SJSA1 (cell line): ENCODE measurements around the gene RPS26. TPM values are rescaled to one million over a fixed set of nuclear protein-coding genes. Genes with fewer than 3 reads are reported as not detected.
"Not testable (repeated sequence)": the region's sequence is repeated elsewhere in the genome, so short reads cannot be mapped to it uniquely, and the experiment has no call there.

ENCODE experiments used
- DNase-seq, 2 experiments: peaks; one replicate each; pipeline ENCODE4 v3.0.0-alpha.2; 2015 to 2020; ENCODE audit warnings: low spot score in 2 of 2, low read depth in 1 of 2
- H3K27ac ChIP-seq: fragments of 250-450 bp; sonication (Bioruptor Pico); 2 replicates; pipeline ENCODE4 v1.5.1; 2020; ENCODE audit warnings: mild to moderate bottlenecking, moderate library complexity
- H3K27me3 ChIP-seq: fragments of 250-450 bp; sonication (Bioruptor Pico); replicated peaks from 2 replicates; pipeline ENCODE4 v1.5.1; 2020; ENCODE audit warnings: mild to moderate bottlenecking, moderate library complexity
- H3K36me3 ChIP-seq: fragments of 250-450 bp; sonication (Bioruptor Pico); 2 replicates; pipeline ENCODE4 v1.5.1; 2020; ENCODE audit warnings: mild to moderate bottlenecking
- H3K4me1 ChIP-seq: fragments of 250-450 bp; sonication (Bioruptor Pico); replicated peaks from 2 replicates; pipeline ENCODE4 v1.6.1; 2021; ENCODE audit warnings: mild to moderate bottlenecking
- H3K4me3 ChIP-seq: fragments of 250-450 bp; sonication (Bioruptor Pico); 2 replicates; pipeline ENCODE4 v1.5.1; 2020; ENCODE audit warnings: mild to moderate bottlenecking
- H3K9me3 ChIP-seq: fragments of 250-450 bp; sonication (Bioruptor Pico); replicated peaks from 2 replicates; pipeline ENCODE4 v1.5.1; 2020; ENCODE audit warnings: mild to moderate bottlenecking
- total RNA-seq: library from RNA; depleted of rRNA; stranded (reverse); fragments of >200 nt; shearing (Covaris generic); gene quantifications from 2 replicates; pipeline ENCODE4 v1.2.3, GENCODE V29; 2014; rRNA removed

RPS26 gene
- 622 and 1,406 TPM in 2 replicates for total RNA-seq

DNA sequence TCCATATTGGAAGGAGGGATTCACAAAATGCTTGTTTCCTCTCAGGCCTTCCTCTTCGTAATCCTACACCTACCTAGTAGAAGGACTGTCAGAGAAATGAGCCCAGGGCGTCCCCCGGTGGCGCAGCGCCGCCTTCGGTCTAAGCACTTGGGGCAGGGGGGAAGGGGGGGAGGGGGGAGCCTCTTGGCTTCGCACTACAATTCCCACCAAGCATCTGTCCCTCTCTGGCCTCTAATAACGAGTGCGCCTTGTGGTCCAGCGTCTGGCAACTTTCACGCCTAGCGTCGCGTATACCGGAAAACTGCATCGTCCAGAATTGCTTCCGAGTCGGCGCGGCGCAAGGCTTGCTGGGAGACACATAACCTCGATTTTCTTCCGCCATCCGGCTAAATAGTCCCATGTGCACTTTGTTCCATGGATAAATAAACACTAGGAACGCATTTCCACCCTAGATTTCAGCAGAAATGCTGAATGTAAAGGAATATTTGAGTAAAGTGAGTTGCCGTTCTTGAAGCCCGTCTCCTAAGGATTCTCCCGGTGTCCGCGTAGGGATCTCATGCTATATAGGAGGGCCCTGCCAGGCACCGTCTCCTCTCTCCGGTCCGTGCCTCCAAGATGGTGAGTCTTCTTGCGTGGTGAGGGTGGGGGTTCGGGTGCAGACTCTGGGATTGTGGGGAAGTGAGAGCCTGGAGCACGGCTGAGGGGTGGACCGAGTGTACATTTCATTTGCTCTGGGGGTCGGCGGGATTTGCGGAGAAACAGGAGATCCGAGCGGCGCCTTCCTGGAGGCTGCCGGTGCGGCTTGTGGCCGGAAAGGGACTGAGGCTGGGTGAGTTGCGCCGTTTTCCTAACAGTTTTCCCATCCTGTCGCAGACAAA is at the start of gene RPS26:
Gene RPS26, plus strand, starts transcription at position 367 of the 878 bp plus-strand sequence. Its CDS starts 249 bp downstream, at position 616.
- H3K4me1 ChIP-seq: peaks cover 16% of the 10 kb centered on the region
- peak within 1 kb of the TSS; percentile 95 for H3K27ac ChIP-seq
- H3K36me3 ChIP-seq: peaks cover 45% of the 10 kb centered on the region
- no peaks in the 10 kb centered on the region for H3K9me3 ChIP-seq
- peak within 1 kb of the TSS; percentile 57 for H3K4me3 ChIP-seq
- no peaks in the 10 kb centered on the region for H3K27me3 ChIP-seq
- peak; percentile 98 to 99 for DNase-seq

DNA sequence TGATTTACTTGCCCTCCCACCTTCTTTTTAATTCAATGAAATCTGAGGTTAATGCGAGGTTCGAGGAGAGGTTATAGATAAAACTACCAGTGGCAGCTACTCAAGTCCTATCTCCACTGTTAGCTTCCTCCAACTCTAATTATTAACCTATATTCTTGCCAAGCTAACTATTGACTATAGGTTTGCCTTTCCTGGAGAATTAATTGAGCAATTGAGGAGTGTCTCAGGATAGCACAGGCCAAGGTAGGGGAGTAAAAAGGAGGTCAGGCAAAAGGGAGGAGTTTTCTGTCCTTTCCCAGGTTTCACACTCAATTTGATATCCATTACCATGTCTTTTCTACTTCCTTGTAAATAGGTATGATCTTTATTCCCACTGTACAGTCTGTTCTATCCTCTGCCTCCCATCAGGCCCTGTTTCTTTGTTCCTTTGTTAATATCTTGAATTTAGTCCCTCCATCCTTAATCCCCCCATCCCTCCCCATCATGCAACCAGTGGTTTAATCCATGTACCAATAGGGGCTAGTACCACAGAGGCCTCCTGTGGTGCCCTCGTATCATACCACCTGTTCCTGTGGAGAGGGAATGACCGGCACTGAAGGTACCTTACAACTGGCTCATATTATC is 48.4 kb upstream of the RPS26 start:
- H3K27me3 ChIP-seq: no peaks in the 10 kb centered on the region
- H3K4me1 ChIP-seq: 0 out of 2 replicates have a peak, but pooled peaks cover 4% of the 10 kb centered on the region
- DNase-seq: no peak
- no peaks in the 10 kb centered on the region for H3K9me3 ChIP-seq
- peaks cover 49% of the 10 kb centered on the region for H3K36me3 ChIP-seq
- H3K27ac ChIP-seq: no peak overlapping the region
- no peak overlapping the region for H3K4me3 ChIP-seq

DNA sequence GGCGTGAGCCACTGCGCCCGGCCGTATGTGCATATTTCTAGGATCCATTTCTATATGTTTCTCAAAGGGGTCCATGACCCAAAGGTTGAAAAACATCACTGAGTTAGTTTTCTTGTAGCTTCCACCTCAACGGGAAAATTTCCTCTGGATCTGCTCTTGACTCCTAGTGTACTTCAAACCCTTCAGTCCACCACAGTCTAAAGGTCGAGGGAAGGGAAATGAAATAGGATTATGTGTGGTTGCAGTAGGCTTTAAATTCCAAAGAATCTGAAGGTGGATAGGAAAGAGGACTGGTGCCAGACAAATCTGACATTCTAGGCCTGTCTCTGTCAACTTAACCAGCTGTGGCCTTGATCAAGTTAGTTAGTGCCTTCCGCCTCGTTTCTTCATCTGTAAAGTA is 46.4 kb upstream of the RPS26 start:
- Histone ChIP-seq H3K4me3 (no peak overlapping the region), H3K4me1 (0 out of 2 replicates have a peak, but pooled peaks cover 4% of the 10 kb centered on the region), H3K27me3 (no peaks in the 10 kb centered on the region), H3K9me3 (no peaks in the 10 kb centered on the region), H3K27ac (no peak overlapping the region), H3K36me3 (peaks cover 35% of the 10 kb centered on the region)
- no peak for DNase-seq

DNA sequence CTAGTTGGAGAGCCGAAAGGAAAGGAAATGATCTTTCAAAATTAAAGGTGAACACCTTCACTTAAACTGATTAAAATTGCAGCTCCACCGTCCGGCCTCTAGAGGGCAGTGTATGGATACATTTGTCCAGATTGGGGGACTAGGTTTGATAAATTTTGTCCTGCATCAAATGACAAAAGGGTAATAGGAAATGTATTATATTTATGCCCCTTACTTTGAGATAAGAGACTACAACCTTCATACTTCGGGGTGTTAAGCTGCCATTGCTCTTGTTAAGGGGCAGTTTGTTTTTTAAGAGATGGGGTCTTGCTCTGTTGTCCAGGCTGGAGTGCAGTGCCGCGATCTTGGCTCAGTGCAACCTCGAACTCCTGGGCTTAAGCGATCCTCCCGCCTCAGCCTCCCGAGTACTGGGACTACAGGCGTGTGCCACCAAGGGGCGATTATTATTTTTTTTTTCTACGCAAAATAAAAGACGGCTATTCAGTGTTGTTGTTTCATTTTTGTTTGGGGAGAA is 45.5 kb upstream of the RPS26 start:
- no peaks in the 10 kb centered on the region for H3K27me3 ChIP-seq
- no peaks in the 10 kb centered on the region for H3K9me3 ChIP-seq
- no peak overlapping the region for H3K27ac ChIP-seq
- 0 out of 2 replicates have a peak, but pooled peaks cover 4% of the 10 kb centered on the region for H3K4me1 ChIP-seq
- H3K36me3 ChIP-seq: peaks cover 26% of the 10 kb centered on the region
- DNase-seq: peak; percentile 53 to 66
- peak overlapping the region; percentile 46 for H3K4me3 ChIP-seq

DNA sequence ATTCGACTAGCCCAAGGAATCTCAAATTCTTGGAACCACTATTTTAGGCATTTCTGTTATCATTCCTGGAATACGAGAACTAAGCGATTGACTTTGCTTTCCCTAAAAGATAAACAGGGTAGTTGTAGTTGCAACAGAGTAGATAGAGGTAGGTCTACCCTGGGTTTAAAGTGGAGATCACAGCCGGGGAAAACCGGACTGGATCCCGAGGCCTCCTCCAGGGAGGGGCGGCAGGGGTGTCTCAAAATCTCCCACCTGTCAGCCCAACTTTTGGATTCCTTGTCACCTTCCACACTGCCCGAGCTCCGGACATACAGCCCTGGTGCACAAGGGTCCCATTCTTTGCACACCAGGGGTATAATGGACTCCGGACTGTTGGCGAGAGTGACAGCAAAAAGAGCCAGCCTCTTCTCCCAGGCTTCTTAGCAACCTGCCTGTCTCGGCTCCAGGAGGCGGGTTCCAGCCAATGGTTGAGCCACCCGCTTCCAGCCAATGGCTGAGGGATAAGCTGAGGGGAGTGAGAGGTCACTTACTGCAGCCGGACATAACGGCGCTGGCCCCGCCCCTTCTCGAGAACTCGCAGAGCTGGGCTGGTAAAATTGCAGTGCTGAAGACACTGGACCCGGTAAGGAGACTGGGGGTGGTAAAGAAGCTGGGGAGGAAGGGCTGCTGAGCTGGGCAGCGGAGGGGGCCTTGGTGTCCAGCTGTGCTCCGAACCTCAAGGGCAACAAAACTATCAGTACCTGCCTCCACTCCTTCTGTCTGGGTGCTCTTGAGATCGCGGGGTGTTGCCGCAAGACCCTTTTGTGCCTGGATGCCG is 44.8 kb upstream of the RPS26 start, which contains the start of gene SUOX:
Gene SUOX, plus strand, starts transcription at position 562 of the 820 bp plus-strand sequence. CDS start 4,946 bp downstream, outside the sequence.
- Histone ChIP-seq H3K9me3 (no peaks in the 10 kb centered on the region), H3K27me3 (no peaks in the 10 kb centered on the region), H3K4me3 (peak within 1 kb of the TSS; percentile 46), H3K36me3 (peaks cover 19% of the 10 kb centered on the region), H3K27ac (no peak within 1 kb of the TSS), H3K4me1 (0 out of 2 replicates have a peak, but pooled peaks cover 4% of the 10 kb centered on the region)
- peak; percentile 90 to 96 for DNase-seq

DNA sequence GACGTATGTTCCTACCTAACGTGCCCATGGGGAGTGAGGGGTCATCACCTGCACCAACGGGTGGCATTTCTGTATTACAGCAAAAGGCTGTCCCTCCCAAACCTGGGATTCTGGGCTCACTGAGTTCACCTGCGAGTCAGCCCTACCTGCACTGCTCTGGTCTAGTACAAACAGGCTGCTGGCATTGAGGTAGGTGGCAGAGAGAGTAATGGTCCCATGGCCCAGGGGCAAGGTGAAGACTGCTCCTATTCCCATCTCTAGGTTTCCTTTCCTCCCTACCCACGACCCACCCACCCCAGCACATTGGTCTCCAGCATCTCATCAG is 44.2 kb upstream of the RPS26 start:
- H3K27me3 ChIP-seq: no peaks in the 10 kb centered on the region
- H3K36me3 ChIP-seq: peaks cover 16% of the 10 kb centered on the region
- H3K9me3 ChIP-seq: no peaks in the 10 kb centered on the region
- H3K4me1 ChIP-seq: 0 out of 2 replicates have a peak, but pooled peaks cover 4% of the 10 kb centered on the region
- H3K27ac ChIP-seq: no peak overlapping the region
- DNase-seq: no peak
- peak overlapping the region; percentile 46 for H3K4me3 ChIP-seq

DNA sequence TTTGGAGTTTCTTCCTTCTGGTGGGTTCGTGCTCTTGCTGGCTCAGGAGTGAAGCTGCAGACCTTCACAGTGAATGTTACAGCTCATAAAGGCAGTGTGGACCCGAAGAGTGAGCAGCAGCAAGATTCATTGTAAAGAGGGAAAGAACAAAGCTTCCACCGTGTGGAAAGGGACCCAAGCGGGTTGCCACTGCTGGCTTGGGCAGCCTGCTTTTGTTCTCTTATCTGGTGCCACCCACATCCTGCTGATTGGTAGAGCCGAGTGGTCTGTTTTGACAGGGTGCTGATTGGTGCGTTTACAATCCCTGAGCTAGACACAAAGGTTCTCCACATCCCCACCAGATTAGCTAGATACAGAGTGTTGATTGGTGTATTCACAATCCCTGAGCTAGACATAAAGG is 42.2 kb upstream of the RPS26 start:
- H3K36me3 ChIP-seq, H3K27ac ChIP-seq, H3K4me3 ChIP-seq, H3K9me3 ChIP-seq, DNase-seq, H3K27me3 ChIP-seq, H3K4me1 ChIP-seq: not testable (repeated sequence)

DNA sequence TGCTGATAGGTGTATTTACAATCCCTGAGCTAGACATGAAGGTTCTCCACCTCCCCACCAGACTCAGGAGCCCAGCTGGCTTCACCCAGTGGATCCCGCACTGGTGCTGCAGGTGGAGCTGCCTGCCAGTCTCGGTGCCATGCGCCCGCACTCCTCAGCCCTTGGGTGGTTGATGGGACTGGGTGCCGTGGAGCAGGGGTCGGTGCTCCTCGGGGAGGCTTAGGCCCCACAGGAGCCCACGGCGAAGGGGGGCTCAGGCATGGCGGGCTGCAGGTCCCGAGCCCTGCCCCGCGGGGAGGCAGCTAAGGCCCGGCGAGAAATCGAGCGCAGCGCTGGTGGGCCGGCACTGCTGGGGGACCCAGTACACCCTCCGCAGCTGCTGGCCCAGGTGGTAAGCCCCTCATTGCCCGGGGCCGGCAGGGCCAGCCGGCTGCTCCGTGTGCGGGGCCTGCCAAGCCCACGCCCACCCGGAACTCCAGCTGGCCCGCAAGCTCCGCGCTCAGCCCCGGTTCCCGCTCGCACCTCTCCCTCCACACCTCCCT is 41.6 kb upstream of the RPS26 start:
- not testable (repeated sequence) for H3K36me3 ChIP-seq, H3K27ac ChIP-seq, H3K4me3 ChIP-seq, H3K4me1 ChIP-seq, H3K9me3 ChIP-seq, H3K27me3 ChIP-seq, DNase-seq

DNA sequence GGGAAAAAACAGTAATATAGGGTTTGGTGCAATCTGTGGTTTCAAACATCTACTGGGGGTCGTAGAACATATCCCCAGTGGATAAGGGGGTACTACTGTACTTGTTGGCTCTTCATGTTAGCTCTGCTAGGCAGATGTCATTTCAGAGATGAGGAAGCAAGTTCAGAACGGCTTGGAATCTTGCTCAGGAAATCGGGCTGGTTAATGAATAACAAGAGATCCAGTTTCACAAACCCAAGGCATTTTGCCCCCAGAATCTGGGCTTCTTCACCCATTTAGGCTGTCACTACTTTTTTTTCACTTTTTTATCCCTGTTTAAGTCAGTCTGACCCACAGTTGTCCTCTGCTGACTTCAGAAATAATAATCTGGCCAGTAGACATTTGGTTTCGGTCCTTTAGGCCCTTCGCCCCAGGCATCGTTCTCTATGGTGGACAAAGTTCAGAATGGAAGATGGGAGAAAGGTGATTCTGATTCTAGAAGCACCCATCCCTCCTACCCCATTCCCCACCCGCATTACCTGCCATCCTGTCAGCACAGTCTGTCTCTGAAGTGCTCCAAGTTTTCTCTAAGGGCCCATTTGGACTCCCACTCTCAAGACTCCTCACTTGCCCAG is 40.1 kb upstream of the RPS26 start:
- Histone ChIP-seq H3K27ac (no peak overlapping the region), H3K4me1 (no peaks in the 10 kb centered on the region), H3K36me3 (peaks cover 10% of the 10 kb centered on the region), H3K9me3 (no peaks in the 10 kb centered on the region), H3K27me3 (no peaks in the 10 kb centered on the region), H3K4me3 (no peak overlapping the region)
- DNase-seq: no peak

DNA sequence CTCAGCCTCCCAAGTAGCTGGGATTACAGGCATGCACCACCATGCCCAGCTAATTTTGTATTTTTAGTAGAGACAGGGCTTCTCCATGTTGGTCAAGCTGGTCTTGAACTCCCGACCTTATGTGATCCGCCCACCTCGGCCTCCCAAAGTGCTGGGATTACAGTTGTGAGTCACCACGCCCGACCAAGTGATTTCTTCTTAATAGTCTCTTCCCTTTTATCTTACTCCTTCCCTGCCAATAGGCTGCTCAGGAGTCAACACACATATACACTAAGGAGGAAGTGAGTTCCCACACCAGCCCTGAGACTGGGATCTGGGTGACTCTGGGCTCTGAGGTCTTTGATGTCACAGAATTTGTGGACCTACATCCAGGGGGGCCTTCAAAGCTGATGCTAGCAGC is 38.3 kb upstream of the RPS26 start:
- not testable (repeated sequence) for H3K36me3 ChIP-seq

DNA sequence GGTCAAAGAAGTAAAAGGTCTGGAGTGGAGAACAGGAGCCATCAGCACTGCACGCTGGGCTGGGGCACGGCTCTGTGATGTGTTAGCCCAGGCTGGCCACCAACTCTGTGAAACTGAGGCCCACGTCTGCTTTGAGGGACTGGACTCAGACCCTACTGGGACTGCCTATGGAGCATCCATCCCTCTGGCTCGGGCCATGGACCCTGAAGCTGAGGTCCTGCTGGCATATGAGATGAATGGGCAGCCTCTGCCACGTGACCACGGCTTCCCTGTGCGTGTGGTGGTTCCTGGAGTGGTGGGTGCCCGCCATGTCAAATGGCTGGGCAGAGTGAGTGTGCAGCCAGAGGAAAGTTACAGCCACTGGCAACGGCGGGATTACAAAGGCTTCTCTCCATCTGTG is 37.5 kb upstream of the RPS26 start:
- no peaks in the 10 kb centered on the region for H3K9me3 ChIP-seq
- peaks cover 10% of the 10 kb centered on the region for H3K36me3 ChIP-seq
- H3K4me3 ChIP-seq: no peak overlapping the region
- peaks cover 10% of the 10 kb centered on the region; the same call in 1 of the 2 replicates for H3K4me1 ChIP-seq
- no peaks in the 10 kb centered on the region for H3K27me3 ChIP-seq
- DNase-seq: no peak
- no peak overlapping the region for H3K27ac ChIP-seq

More for the DNA sequence above, 38.3 kb upstream of the RPS26 start:
- H3K27me3 ChIP-seq, H3K27ac ChIP-seq, H3K9me3 ChIP-seq, DNase-seq, H3K4me3 ChIP-seq, H3K4me1 ChIP-seq: not testable (repeated sequence)

DNA sequence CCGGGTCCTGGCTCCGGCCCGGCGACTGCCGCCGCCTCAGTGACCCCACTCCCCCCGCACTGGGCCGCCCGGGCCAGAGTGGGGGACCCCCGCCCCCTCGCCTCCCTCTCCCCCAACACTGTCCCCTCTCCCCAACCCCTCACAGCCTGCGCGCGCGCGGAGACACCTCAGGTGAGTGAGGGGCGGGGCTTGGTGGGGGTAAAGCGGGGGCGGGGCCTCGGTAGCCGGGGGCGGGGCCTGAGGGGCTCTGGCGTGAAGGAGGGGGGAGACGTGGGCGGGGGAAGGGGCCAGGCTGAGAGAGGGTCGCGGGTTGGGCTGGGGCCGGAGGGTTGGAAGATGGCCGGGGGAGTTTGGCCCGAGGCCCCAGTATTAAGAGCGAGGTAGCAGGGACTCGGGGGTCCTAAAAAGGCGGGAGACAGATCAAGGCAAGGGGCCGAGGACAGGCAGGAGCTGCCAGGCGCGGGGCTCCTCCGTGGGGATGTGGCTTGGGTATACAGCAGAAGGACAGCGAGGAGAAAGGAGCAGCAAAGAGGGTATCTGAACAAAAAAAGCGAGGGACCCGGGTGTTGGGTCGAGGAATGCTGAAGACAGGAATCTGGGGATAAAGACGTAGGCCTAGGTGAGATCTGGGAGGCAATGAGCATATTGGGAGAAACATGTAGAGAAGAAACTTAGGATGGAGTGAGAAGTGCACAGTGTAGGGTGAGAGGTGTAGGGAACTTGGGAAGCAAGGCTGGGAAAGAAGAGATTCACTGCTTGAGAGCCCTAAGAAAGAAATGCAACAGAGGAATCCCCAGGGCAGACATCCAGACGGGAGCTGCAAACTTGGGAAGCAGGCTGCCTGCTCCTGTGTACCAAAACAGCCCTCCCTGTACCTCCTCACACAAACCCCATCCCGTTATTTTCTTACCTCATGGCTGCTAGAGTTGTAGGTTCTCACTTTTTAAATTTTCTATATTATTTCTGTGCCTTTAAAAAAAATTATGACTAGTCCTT is 33.9 kb upstream of the RPS26 start:
- H3K27ac ChIP-seq: peak overlapping the region; percentile 36; the same call in 1 of the 2 replicates
- H3K9me3 ChIP-seq: no peaks in the 10 kb centered on the region
- H3K4me3 ChIP-seq: peak overlapping the region; percentile 41
- H3K4me1 ChIP-seq: peaks cover 10% of the 10 kb centered on the region; the same call in 1 of the 2 replicates
- DNase-seq: peak; percentile 23 to 50
- no peaks in the 10 kb centered on the region for H3K27me3 ChIP-seq
- H3K36me3 ChIP-seq: peaks cover 7% of the 10 kb centered on the region; the same call in 1 of the 2 replicates
